K562 (cell line): Measurements from ENCODE around the gene NXF3. TPM values are rescaled to one million over a fixed set of nuclear protein-coding genes. Genes with fewer than 3 reads are reported as not detected.
A peak's percentile ranks its signal among the peaks of the same experiment; 100 is the strongest.

Experiments
- ATF1 ChIP-seq, 2 experiments: fragments of 450-650 bp in 1 of 2; IDR thresholded peaks; 2 replicates each; pipeline ENCODE4 v1.6.1; 2016; ENCODE audit warnings: missing compliant biosample characterization in 1 of 2, missing genetic modification characterization in 1 of 2
- GTF2A2 ChIP-seq: IDR thresholded peaks from 2 replicates; pipeline ENCODE4 v1.6.1; 2016; ENCODE audit warnings: mild to moderate bottlenecking, missing genetic modification characterization, missing compliant biosample characterization
- HES1 ChIP-seq: fragments of 450-650 bp; IDR thresholded peaks from 2 replicates; pipeline ENCODE4 v1.6.1; 2016; ENCODE audit warnings: low read depth, mild to moderate bottlenecking, moderate library complexity
- MAZ ChIP-seq, 2 experiments: fragments of 450-650 bp in 1 of 2; sonication (generic) in 1 of 2; formaldehyde crosslinking; IDR thresholded peaks in 1 of 2; conservative IDR thresholded peaks in 1 of 2; 2 replicates each; pipeline versions ENCODE4 v1.4.0 to v1.5.0; 2020; ENCODE audit warnings: mild to moderate bottlenecking in 1 of 2, missing genetic modification reagents in 1 of 2
- NRF1 ChIP-seq, 2 experiments: fragments of 450-650 bp; IDR thresholded peaks in 1 of 2; conservative IDR thresholded peaks in 1 of 2; 2 replicates each; pipeline ENCODE4 v1.6.1; 2014; ENCODE audit warnings: mild to moderate bottlenecking in 2 of 2
- PHTF2 ChIP-seq: fragments of 250-450 bp; sonication (Bioruptor Pico); IDR thresholded peaks from 2 replicates; pipeline ENCODE4 v1.5.0; 2021; ENCODE audit warnings: mild to moderate bottlenecking
- RAD51 ChIP-seq: fragments of 450-650 bp; IDR thresholded peaks from 2 replicates; pipeline ENCODE4 v1.7.1; 2016; ENCODE audit warnings: low read depth, mild to moderate bottlenecking, borderline replicate concordance
- SRSF9 ChIP-seq: fragments of 200-400 bp; formaldehyde crosslinking; IDR thresholded peaks from 2 replicates; pipeline ENCODE4 v1.6.1; 2017; ENCODE audit warnings: low read depth, low read length, borderline replicate concordance
- TRIM24 ChIP-seq, 2 experiments: fragments of 450-650 bp; IDR thresholded peaks; 2 replicates each; pipeline ENCODE4 v1.6.1; 2016
- TRIM28 ChIP-seq: fragments of 450-650 bp; IDR thresholded peaks from 2 replicates; pipeline ENCODE4 v1.6.1; 2017
- ZMIZ1 ChIP-seq, 2 experiments: fragments of 150-350 bp in 1 of 2; IDR thresholded peaks; 2 replicates each; pipeline ENCODE4 v1.6.1; 2012 to 2016; ENCODE audit warnings: low read depth in 2 of 2, low read length in 2 of 2, mild to moderate bottlenecking in 1 of 2, moderate library complexity in 1 of 2
- ZNF592 ChIP-seq: fragments of 450-650 bp; IDR thresholded peaks from 2 replicates; pipeline ENCODE4 v1.6.1; 2017; ENCODE audit warnings: antibody characterized with exemption, mild to moderate bottlenecking
- polyA plus RNA-seq, 8 experiments: library from polyadenylated mRNA; depleted of rRNA in 4 of 8; stranded (reverse) in 5 of 8; unstranded in 3 of 8; fragments of >200 nt; fragmentation: Nextera tagmentation in 2 of 8; fragmentation: Illumina TruSeq in 1 of 8; extraction: Ambion mirVana in 2 of 8; extraction: Trizol in 1 of 8; gene quantifications; 2 replicates each; pipeline versions ENCODE4 v1.2.1 to v1.2.3, GENCODE V29; 2011 to 2014; ENCODE audit warnings: inconsistent platforms in 1 of 8, missing spikeins in 1 of 8
- total RNA-seq, 7 experiments: library from RNA; depleted of rRNA in 6 of 7; stranded (reverse); fragments of >200 nt in 6 of 7; fragmentation: Illumina TruSeq in 2 of 7; extraction: Trizol in 2 of 7; gene quantifications; 2 replicates each; pipeline versions ENCODE4 v1.2.1 to v1.2.3, GENCODE V29; 2011 to 2021; ENCODE audit warnings: low replicate concordance in 1 of 7
- TF ChIP-seq, protein P1 (sequence below): fragments of 450-650 bp; IDR thresholded peaks from 2 replicates; pipeline ENCODE4 v1.7.0; 2016; ENCODE audit warnings: borderline replicate concordance

NXF3 gene
- total and polyA plus RNA-seq, 9 of the 15 experiments (the other 6 are each of a cell fraction or from before 2014, with no cell fraction given) = 0.18 to 0.40 (median 0.28) TPM; not detected in 2

DNA sequence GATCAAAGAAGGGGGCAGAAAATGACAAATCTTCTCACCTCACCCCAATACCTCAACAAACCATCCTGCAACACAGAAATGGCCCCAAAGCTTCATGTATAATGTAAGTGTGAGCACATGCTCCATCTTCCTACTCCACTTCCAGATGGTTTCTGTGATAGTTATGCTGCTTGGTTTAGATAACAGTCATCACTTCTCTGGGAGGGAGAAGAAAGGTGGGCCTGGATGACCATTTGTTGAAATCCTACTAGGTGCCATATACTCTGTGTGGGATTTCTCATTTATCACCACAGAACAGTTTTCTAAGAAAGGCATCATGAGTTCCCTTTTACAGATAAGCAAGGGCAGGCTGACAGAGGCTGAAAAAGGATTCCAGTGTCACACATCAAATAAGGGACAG lies 31.3 kb upstream of the NXF3 start (continued):
- no peak for TF ChIP-seq RAD51
- TF ChIP-seq SRSF9 = no peak
- TF ChIP-seq TRIM28 = no peak
- TF ChIP-seq ZNF592 = peak; percentile 65; the same call in 1 of the 2 replicates
- TF ChIP-seq ZMIZ1 (IDR thresholded peaks at IDR 0.05; ENCODE audit: low read depth in 2 of 2, low read length in 2 of 2) = peak in 1 of 2 experiments; percentile 67; a peak in 1 of 4 replicates
- 0 out of 4 replicates have a peak, but pooled peaks of 1 of the 2 experiments have one; percentile 26 for TF ChIP-seq MAZ (CRISPR knock-in tag; conservative IDR thresholded peaks at IDR 0.05 in 1 of 2, IDR thresholded peaks at IDR 0.05 in 1 of 2)
- peak; percentile 87 to 94 for TF ChIP-seq TRIM24 (IDR thresholded peaks at IDR 0.05)
- no peak for TF ChIP-seq ATF1 (CRISPR knock-in tag; IDR thresholded peaks at IDR 0.05)
- TF ChIP-seq ATF1 (tag; IDR thresholded peaks at IDR 0.05) = peak; percentile 41
- TF ChIP-seq, protein P1, sequence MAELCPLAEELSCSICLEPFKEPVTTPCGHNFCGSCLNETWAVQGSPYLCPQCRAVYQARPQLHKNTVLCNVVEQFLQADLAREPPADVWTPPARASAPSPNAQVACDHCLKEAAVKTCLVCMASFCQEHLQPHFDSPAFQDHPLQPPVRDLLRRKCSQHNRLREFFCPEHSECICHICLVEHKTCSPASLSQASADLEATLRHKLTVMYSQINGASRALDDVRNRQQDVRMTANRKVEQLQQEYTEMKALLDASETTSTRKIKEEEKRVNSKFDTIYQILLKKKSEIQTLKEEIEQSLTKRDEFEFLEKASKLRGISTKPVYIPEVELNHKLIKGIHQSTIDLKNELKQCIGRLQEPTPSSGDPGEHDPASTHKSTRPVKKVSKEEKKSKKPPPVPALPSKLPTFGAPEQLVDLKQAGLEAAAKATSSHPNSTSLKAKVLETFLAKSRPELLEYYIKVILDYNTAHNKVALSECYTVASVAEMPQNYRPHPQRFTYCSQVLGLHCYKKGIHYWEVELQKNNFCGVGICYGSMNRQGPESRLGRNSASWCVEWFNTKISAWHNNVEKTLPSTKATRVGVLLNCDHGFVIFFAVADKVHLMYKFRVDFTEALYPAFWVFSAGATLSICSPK = no peak
- TF ChIP-seq NRF1 (conservative IDR thresholded peaks at IDR 0.05 in 1 of 2, IDR thresholded peaks at IDR 0.05 in 1 of 2) = no peak
- TF ChIP-seq GTF2A2 = no peak
- peak; percentile 74 for TF ChIP-seq HES1
- no peak for TF ChIP-seq PHTF2 (CRISPR knock-in tag)
